ENCODE data around the gene MAP3K10. TPM values are rescaled to one million over a fixed set of nuclear protein-coding genes. Genes with fewer than 3 reads are reported as not detected.

MAP3K10 gene
- total and polyA plus RNA-seq, 2 of the 13 experiments (the other 11 are each of a cell fraction or from before 2014, with no cell fraction given), result 3.4 to 5.0 TPM

- no peaks in the 10 kb centered on the region for H3K4me1 ChIP-seq (ENCODE audit: insufficient read depth, low read length)
- peaks cover 0 to 9% of the 10 kb centered on the region in 2 experiments; a peak in 2 of 5 replicates for H3K27me3 ChIP-seq (ENCODE audit: control insufficient read depth in 1 of 2, insufficient read depth in 2 of 2, low read length in 2 of 2)
- H2AFZ ChIP-seq (ENCODE audit: low read length), result no peak overlapping the region
- CTCF ChIA-PET (ENCODE audit: low intra/inter-chr PET ratio, low total read pairs), result interaction anchor here (2.1 to 2.6 kb wide), 2 partner anchors 15 to 80 kb away, joined by 6 to 43 read pairs; no protein-coding TSS in a partner anchor
- H3K36me3 ChIP-seq (replicated peaks in 1 of 2; ENCODE audit: control insufficient read depth in 1 of 2, insufficient read depth in 2 of 2, low read length in 2 of 2), result no peaks in the 10 kb centered on the region
- ATAC-seq (no peak), DNase-seq (ENCODE audit: low spot score) (no peak), FAIRE-seq (no peak)
- BruUV-seq (replicated peaks), result no TSS peak
- 0 out of 2 replicates have a peak, but pooled peaks have one; percentile 14 for TF ChIP-seq CEBPB (IDR thresholded peaks at IDR 0.05; ENCODE audit: borderline replicate concordance, low read depth, low read length)
- TF ChIP-seq ZNF83 (CRISPR knock-in tag; IDR thresholded peaks at IDR 0.05; ENCODE audit: borderline replicate concordance), result no peak
- TF ChIP-seq, protein P1, sequence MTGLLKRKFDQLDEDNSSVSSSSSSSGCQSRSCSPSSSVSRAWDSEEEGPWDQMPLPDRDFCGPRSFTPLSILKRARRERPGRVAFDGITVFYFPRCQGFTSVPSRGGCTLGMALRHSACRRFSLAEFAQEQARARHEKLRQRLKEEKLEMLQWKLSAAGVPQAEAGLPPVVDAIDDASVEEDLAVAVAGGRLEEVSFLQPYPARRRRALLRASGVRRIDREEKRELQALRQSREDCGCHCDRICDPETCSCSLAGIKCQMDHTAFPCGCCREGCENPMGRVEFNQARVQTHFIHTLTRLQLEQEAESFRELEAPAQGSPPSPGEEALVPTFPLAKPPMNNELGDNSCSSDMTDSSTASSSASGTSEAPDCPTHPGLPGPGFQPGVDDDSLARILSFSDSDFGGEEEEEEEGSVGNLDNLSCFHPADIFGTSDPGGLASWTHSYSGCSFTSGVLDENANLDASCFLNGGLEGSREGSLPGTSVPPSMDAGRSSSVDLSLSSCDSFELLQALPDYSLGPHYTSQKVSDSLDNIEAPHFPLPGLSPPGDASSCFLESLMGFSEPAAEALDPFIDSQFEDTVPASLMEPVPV (CRISPR knock-in tag; IDR thresholded peaks at IDR 0.05), result no peak
- TF ChIP-seq KDM4B (CRISPR knock-in tag; IDR thresholded peaks at IDR 0.05), result no peak
- no peak for TF ChIP-seq MED13 (CRISPR knock-in tag; IDR thresholded peaks at IDR 0.05)
- no peak for TF ChIP-seq THYN1 (CRISPR knock-in tag; IDR thresholded peaks at IDR 0.05; ENCODE audit: borderline replicate concordance, low read depth)
- no peak for TF ChIP-seq EEA1 (CRISPR knock-in tag; IDR thresholded peaks at IDR 0.05; ENCODE audit: borderline replicate concordance)
- no peak overlapping the region for H3K4me2 ChIP-seq (ENCODE audit: low read depth, low read length)
- POLR2A ChIA-PET, result no interaction called here
- no peaks in the 10 kb centered on the region for H3K9me3 ChIP-seq (ENCODE audit: low read length)
- 13% methylated on average over 3 of the region's 3 CpGs for WGBS (ENCODE audit: low lambda C conversion rate)
- H3K79me2 ChIP-seq (ENCODE audit: insufficient read depth, low read length), result no peaks in the 10 kb centered on the region
- intact Hi-C loops (cut with micrococcal nuclease; ENCODE audit: unreplicated experiment), result no loop called here
- no peak overlapping the region for H3K9ac ChIP-seq (ENCODE audit: insufficient read depth, low read depth, low read length)
- no peak overlapping the region for H3K27ac ChIP-seq (ENCODE audit: extremely low read length, insufficient read depth, low read length)
- in situ Hi-C loops (cut with HindIII; ENCODE audit: extremely low pct_ligation_motif_present, low pct_unique_long_range_greater_than_20kb), result no loop called here
- H4K20me1 ChIP-seq (ENCODE audit: insufficient read depth, low read length), result no peaks in the 10 kb centered on the region
- H3K4me3 ChIP-seq (replicated peaks in 1 of 3; ENCODE audit: insufficient read depth in 1 of 3, low read depth in 2 of 3, low read length in 3 of 3), result no peak overlapping the region
These were observed 49.7 kb upstream of the MAP3K10 start for GRCh38 chr19:40141551-40141950.

DNA sequence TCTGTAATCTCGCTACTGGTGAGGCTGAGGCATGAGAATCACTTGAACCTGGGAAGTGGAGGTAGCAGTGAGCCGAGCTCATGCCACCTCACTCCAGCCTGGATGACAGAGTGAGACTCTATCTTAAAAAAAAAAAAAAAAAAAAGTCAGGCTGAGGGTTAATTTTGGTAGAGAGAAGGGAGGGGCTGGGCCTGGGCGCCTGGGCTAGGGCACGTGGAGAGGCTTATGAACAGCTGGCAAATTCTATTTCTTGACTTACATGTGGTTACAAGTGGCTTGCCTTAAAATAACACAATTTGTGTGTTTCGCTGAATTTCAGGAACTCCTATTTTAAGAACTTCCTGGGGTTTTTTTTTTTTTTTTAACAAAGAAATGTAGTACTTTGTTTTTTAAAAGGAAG is 47.6 kb upstream of the MAP3K10 start:
- 17% methylated on average over 5 of the region's 5 CpGs for WGBS (ENCODE audit: low lambda C conversion rate)
- no TSS peak for BruUV-seq (replicated peaks)
- TF ChIP-seq ZNF3 (CRISPR knock-in tag; IDR thresholded peaks at IDR 0.05), result no peak
- no peak for TF ChIP-seq SMARCE1 (IDR thresholded peaks at IDR 0.05; ENCODE audit: borderline replicate concordance)
- no peak for TF ChIP-seq ATF1 (CRISPR knock-in tag; IDR thresholded peaks at IDR 0.05)
- TF ChIP-seq NR2F6 (IDR thresholded peaks at IDR 0.05), result no peak
- TF ChIP-seq NR2F6 (CRISPR knock-in tag; IDR thresholded peaks at IDR 0.05), result no peak
- no peak for TF ChIP-seq CCDC6 (CRISPR knock-in tag; IDR thresholded peaks at IDR 0.05)
- TF ChIP-seq ZNF501 (CRISPR knock-in tag; IDR thresholded peaks at IDR 0.05), result no peak
- no peak for TF ChIP-seq ZNF124 (CRISPR knock-in tag; IDR thresholded peaks at IDR 0.05)
- no peak for TF ChIP-seq SKI (IDR thresholded peaks at IDR 0.05; ENCODE audit: partially characterized antibody)
- no peak for TF ChIP-seq MTF2 (CRISPR knock-in tag; IDR thresholded peaks at IDR 0.05; ENCODE audit: borderline replicate concordance)
- TF ChIP-seq KDM5A (IDR thresholded peaks at IDR 0.05; ENCODE audit: borderline replicate concordance, low read length), result no peak
- no peak for TF ChIP-seq PATZ1 (CRISPR knock-in tag; IDR thresholded peaks at IDR 0.05)

More for the DNA sequence above, 47.6 kb upstream of the MAP3K10 start:
- ATAC-seq (no peak), DNase-seq (ENCODE audit: low spot score) (no peak), FAIRE-seq (no peak)
- POLR2A ChIA-PET, result no interaction called here
- Histone ChIP-seq H3K4me3 (replicated peaks in 1 of 3; ENCODE audit: insufficient read depth in 1 of 3, low read depth in 2 of 3, low read length in 3 of 3) (no peak overlapping the region), H3K27me3 (ENCODE audit: control insufficient read depth in 1 of 2, insufficient read depth in 2 of 2, low read length in 2 of 2) (no peaks in the 10 kb centered on the region; a peak in 1 of 5 replicates), H4K20me1 (ENCODE audit: insufficient read depth, low read length) (no peaks in the 10 kb centered on the region), H3K27ac (ENCODE audit: extremely low read length, insufficient read depth, low read length) (no peak overlapping the region), H3K36me3 (replicated peaks in 1 of 2; ENCODE audit: control insufficient read depth in 1 of 2, insufficient read depth in 2 of 2, low read length in 2 of 2) (no peaks in the 10 kb centered on the region), H3K4me2 (ENCODE audit: low read depth, low read length) (no peak overlapping the region), H3K79me2 (ENCODE audit: insufficient read depth, low read length) (no peaks in the 10 kb centered on the region), H2AFZ (ENCODE audit: low read length) (no peak overlapping the region), H3K9me3 (ENCODE audit: low read length) (no peaks in the 10 kb centered on the region), H3K9ac (ENCODE audit: insufficient read depth, low read depth, low read length) (no peak overlapping the region), H3K4me1 (ENCODE audit: insufficient read depth, low read length) (no peaks in the 10 kb centered on the region)
- in situ Hi-C loops (cut with HindIII; ENCODE audit: extremely low pct_ligation_motif_present, low pct_unique_long_range_greater_than_20kb) (no loop called here), intact Hi-C loops (cut with micrococcal nuclease; ENCODE audit: unreplicated experiment) (no loop called here)
- CTCF ChIA-PET (ENCODE audit: low intra/inter-chr PET ratio, low total read pairs), result no interaction called here

Measured in HepG2 (cell line).